Loucy (cell line): ENCODE results near the gene WDR93.

ENCODE experiments used
- H2AFZ ChIP-seq: fragments of 200-600 bp; sonication (generic); 2 replicates; pipeline ENCODE4 v1.6.0; 2016; ENCODE audit warnings: antibody characterized with exemption, mild to moderate bottlenecking, low read length, moderate library complexity
- H3F3A ChIP-seq: fragments of 200-600 bp; 2 replicates; pipeline ENCODE4 v1.6.0; 2016; ENCODE audit warnings: antibody characterized with exemption, low read depth, mild to moderate bottlenecking
- H3K27me3 ChIP-seq: fragments of 200-600 bp; sonication (generic); 2 replicates; pipeline ENCODE4 v1.6.1; 2014; ENCODE audit warnings: low read length, mild to moderate bottlenecking; ENCODE audit not compliant: insufficient read depth, poor library complexity, severe bottlenecking
- H3K36me3 ChIP-seq: fragments of 200-600 bp; sonication (generic); 2 replicates; pipeline ENCODE4 v1.6.1; 2016; ENCODE audit warnings: low read length; ENCODE audit not compliant: insufficient read depth
- H3K4me1 ChIP-seq: fragments of 200-600 bp; sonication (generic); 2 replicates; pipeline ENCODE4 v1.5.1; 2014; ENCODE audit warnings: low read length, mild to moderate bottlenecking; ENCODE audit not compliant: insufficient read depth, poor library complexity, severe bottlenecking
- H3K4me2 ChIP-seq: fragments of 200-600 bp; sonication (generic); 2 replicates; pipeline ENCODE4 v1.6.0; 2014; ENCODE audit warnings: antibody characterized with exemption, low read length, low read depth, mild to moderate bottlenecking; ENCODE audit not compliant: poor library complexity, severe bottlenecking
- H3K4me3 ChIP-seq: fragments of 200-600 bp; sonication (generic); 2 replicates; pipeline ENCODE4 v1.5.1; 2014; ENCODE audit warnings: low read length, mild to moderate bottlenecking, mixed read lengths; ENCODE audit not compliant: poor library complexity, severe bottlenecking
- H3K79me2 ChIP-seq: fragments of 200-600 bp; sonication (generic); 2 replicates; pipeline ENCODE4 v1.6.1; 2014; ENCODE audit warnings: low read length; ENCODE audit not compliant: insufficient read depth
- H3K9ac ChIP-seq: fragments of 200-600 bp; sonication (generic); 2 replicates; pipeline ENCODE4 v1.6.0; 2014; ENCODE audit warnings: mild to moderate bottlenecking, low read depth, low read length, moderate library complexity; ENCODE audit not compliant: poor library complexity, severe bottlenecking
- H3K9me2 ChIP-seq: fragments of 200-600 bp; sonication (generic); replicated peaks from 2 replicates; pipeline ENCODE4 v1.6.1; 2016; ENCODE audit warnings: low read depth, low read length, mixed read lengths
- H3K9me3 ChIP-seq: fragments of 200-600 bp; sonication (generic); 2 replicates; pipeline ENCODE4 v1.6.1; 2014; ENCODE audit warnings: mild to moderate bottlenecking, antibody characterized with exemption, low read length, low read depth; ENCODE audit not compliant: insufficient read depth
- H4K20me1 ChIP-seq: fragments of 200-600 bp; sonication (generic); 2 replicates; pipeline ENCODE4 v1.6.0; 2014; ENCODE audit warnings: antibody characterized with exemption, low read length, mild to moderate bottlenecking; ENCODE audit not compliant: insufficient read depth, poor library complexity, severe bottlenecking
- EZH2phosphoT487 ChIP-seq: fragments of 200-600 bp; IDR thresholded peaks from 2 replicates; pipeline ENCODE4 v1.6.1; 2018; ENCODE audit warnings: antibody characterized with exemption, mild to moderate bottlenecking, moderate library complexity, borderline replicate concordance
- TF ChIP-seq, protein P1 (sequence below): fragments of 200-600 bp; sonication (generic); conservative IDR thresholded peaks from 2 replicates; pipeline ENCODE4 v1.5.1; 2014; ENCODE audit warnings: mild to moderate bottlenecking, antibody characterized with exemption, low read length

WDR93 gene

DNA sequence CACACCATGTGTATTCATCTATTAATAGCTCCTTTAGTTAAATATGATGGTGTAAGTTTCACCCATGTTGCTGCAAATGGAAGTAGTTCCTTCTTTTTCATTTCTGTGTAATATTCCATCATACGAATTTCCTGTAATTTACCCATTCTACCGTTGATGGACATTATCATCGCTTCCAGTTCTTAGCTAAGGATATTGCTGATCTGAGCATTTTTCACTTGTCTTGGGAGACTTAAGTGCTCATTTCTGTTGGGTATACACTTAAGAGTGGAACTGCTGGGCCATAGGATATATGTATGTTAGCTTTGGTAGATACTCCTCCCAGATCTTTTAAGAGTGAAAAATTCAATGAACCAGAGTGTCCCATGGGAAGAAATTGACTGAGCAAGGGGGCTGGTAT lies 22.4 kb upstream of the WDR93 start:
- Histone ChIP-seq H3K4me1 (peaks cover 4% of the 10 kb centered on the region), H4K20me1 (no peaks in the 10 kb centered on the region), H2AFZ (no peak overlapping the region), H3K9me2 (no peaks in the 10 kb centered on the region), H3K4me3 (no peak overlapping the region), H3K9me3 (no peaks in the 10 kb centered on the region), H3K4me2 (no peak overlapping the region), H3F3A (no peaks in the 10 kb centered on the region), H3K79me2 (no peaks in the 10 kb centered on the region), H3K9ac (no peak overlapping the region), H3K27me3 (no peaks in the 10 kb centered on the region), H3K36me3 (no peaks in the 10 kb centered on the region)
- TF ChIP-seq, protein P1, sequence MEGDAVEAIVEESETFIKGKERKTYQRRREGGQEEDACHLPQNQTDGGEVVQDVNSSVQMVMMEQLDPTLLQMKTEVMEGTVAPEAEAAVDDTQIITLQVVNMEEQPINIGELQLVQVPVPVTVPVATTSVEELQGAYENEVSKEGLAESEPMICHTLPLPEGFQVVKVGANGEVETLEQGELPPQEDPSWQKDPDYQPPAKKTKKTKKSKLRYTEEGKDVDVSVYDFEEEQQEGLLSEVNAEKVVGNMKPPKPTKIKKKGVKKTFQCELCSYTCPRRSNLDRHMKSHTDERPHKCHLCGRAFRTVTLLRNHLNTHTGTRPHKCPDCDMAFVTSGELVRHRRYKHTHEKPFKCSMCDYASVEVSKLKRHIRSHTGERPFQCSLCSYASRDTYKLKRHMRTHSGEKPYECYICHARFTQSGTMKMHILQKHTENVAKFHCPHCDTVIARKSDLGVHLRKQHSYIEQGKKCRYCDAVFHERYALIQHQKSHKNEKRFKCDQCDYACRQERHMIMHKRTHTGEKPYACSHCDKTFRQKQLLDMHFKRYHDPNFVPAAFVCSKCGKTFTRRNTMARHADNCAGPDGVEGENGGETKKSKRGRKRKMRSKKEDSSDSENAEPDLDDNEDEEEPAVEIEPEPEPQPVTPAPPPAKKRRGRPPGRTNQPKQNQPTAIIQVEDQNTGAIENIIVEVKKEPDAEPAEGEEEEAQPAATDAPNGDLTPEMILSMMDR: no peak
- TF ChIP-seq EZH2phosphoT487: no peak

DNA sequence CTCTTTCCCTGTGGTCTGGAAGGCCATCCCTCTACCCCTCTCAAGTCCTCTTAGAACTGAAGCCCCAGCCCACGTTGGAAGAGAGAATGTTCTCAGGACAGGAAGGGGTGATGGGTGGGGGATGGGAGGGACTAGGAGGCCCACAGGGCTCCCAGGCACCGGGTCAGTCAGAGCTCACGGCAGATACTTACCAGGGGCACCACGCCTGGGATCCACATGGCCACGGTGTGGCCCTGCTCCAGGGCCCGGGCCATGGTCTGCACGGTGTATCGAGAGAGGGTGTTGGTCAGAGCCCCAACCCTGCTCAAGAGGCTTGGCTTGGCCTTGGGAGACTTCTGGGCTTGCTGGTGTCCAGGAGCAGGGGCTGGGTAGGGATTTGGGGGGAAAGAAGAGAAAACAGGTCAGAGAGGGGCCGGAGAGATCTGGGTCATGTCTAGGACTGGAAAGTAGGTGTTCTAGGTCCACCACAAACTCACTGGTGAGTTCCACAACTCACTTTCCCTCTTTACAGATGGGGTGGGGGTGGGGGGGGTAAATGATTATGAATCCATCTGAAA lies 21.2 kb upstream of the WDR93 start:
- no peaks in the 10 kb centered on the region for H3F3A ChIP-seq
- no peaks in the 10 kb centered on the region for H3K36me3 ChIP-seq
- no peak overlapping the region for H2AFZ ChIP-seq

GRCh38 chr15:89669941-89670340 lies 20.7 kb upstream of the WDR93 start:
- H2AFZ ChIP-seq: no peak overlapping the region
- no peaks in the 10 kb centered on the region for H3K9me3 ChIP-seq
- H3K4me2 ChIP-seq: no peak overlapping the region
- no peaks in the 10 kb centered on the region for H3K36me3 ChIP-seq
- no peak for TF ChIP-seq EZH2phosphoT487
- TF ChIP-seq, protein P1: no peak
- no peaks in the 10 kb centered on the region for H4K20me1 ChIP-seq
- H3K9ac ChIP-seq: no peak overlapping the region
- H3K4me1 ChIP-seq: peaks cover 4% of the 10 kb centered on the region
- H3K4me3 ChIP-seq: no peak overlapping the region
- H3K9me2 ChIP-seq: no peaks in the 10 kb centered on the region
- no peaks in the 10 kb centered on the region for H3K79me2 ChIP-seq
- H3K27me3 ChIP-seq: no peaks in the 10 kb centered on the region
- H3F3A ChIP-seq: no peaks in the 10 kb centered on the region

More for the DNA sequence above, 21.2 kb upstream of the WDR93 start:
- Histone ChIP-seq H3K9me3 (no peaks in the 10 kb centered on the region), H3K4me2 (no peak overlapping the region), H3K4me3 (no peak overlapping the region), H3K9me2 (no peaks in the 10 kb centered on the region), H3K79me2 (no peaks in the 10 kb centered on the region), H3K4me1 (peaks cover 4% of the 10 kb centered on the region), H3K27me3 (no peaks in the 10 kb centered on the region), H4K20me1 (no peaks in the 10 kb centered on the region), H3K9ac (no peak overlapping the region)
- TF ChIP-seq EZH2phosphoT487: no peak
- TF ChIP-seq, protein P1: no peak
